GM12801 (cell line): ENCODE measurements around the gene H2AZ2.

Experiments
- TF ChIP-seq, protein P1 (sequence below): IDR thresholded peaks from one replicate; pipeline ENCODE4 v1.5.1; 2011; ENCODE audit warnings: control low read depth; ENCODE audit not compliant: insufficient read length; ENCODE audit errors: extremely low read depth

The H2AZ2 gene

DNA sequence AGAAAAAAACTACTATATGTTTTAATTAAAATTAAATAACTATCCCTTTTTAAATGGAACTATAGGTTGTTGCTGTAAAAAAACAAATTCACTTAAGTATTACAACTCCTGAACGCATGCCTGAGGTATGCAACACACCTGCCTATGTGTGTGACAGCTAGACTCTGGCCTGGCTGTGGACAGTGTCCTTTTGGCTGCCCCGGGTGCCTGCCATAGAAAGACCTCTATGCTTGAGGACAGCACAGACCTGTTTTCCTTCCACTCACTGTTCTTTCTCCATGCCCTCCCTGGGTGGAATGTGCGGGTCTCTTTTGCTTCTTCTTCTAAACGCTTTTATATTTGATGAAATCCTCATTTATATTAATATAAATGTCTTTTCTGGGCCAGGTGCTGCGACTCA lies 57.9 kb downstream of the H2AZ2 start:
- TF ChIP-seq, protein P1, sequence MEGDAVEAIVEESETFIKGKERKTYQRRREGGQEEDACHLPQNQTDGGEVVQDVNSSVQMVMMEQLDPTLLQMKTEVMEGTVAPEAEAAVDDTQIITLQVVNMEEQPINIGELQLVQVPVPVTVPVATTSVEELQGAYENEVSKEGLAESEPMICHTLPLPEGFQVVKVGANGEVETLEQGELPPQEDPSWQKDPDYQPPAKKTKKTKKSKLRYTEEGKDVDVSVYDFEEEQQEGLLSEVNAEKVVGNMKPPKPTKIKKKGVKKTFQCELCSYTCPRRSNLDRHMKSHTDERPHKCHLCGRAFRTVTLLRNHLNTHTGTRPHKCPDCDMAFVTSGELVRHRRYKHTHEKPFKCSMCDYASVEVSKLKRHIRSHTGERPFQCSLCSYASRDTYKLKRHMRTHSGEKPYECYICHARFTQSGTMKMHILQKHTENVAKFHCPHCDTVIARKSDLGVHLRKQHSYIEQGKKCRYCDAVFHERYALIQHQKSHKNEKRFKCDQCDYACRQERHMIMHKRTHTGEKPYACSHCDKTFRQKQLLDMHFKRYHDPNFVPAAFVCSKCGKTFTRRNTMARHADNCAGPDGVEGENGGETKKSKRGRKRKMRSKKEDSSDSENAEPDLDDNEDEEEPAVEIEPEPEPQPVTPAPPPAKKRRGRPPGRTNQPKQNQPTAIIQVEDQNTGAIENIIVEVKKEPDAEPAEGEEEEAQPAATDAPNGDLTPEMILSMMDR, result no peak

DNA sequence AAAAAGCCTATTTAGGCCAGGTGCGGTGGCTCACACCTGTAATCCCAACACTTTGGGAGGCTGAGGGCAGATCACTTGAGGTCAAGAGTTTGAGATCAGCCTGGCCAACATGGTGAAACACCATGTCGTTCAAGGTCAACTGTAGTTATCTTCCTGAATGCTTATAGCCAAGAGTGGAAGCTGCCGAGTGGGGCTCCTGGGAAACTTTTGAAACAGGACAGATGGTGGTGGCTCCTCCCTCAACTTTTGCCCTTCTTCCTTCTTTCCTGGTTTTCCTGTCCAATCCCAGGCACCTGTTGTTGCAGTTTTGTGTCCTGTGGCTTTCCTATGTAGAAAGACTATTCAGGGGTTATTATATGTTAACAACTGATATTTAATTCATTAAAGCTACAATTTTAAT lies 60.1 kb downstream of the H2AZ2 start:
- TF ChIP-seq, protein P1, result no peak

DNA sequence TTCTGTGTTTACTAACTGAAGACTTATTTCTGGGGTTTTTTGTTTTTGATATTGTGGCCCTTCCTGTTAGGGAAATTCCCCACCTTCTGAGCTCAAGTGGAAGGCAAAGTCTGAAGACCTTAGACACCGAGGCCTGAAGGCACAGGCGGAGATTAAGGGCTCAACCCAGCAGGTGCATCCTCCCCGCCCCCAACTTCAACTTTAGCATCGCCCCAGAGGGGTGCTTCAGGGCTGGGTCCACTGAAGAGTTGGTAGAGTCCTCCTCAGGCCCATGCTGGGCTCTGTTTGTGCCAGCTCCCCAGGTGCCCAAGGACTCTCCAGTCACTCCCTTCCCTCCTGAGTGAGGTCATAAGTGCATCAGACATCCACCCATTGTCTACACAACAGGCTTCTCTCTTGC lies 60.8 kb downstream of the H2AZ2 start:
- TF ChIP-seq, protein P1, result no peak

DNA sequence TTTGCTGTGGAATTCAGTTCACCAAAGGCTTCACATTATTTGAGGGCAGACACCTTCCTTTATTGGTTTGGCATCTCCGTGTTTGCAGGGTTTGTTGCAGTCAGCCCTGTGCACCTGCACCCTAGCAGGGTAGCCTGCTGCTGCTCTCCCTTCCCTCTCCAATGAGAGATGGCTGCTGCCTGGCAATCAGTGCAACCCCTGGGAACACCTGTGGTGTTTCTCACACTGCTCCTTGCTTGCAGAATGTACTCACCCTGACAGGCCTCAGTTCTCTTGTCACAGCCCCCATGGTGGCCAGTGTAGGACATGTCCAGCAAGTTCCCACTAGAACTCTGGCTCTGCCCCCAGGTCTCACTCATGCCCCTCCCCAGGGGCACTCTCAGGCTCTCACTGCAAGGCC lies 63.5 kb downstream of the H2AZ2 start:
- TF ChIP-seq, protein P1, result no peak

DNA sequence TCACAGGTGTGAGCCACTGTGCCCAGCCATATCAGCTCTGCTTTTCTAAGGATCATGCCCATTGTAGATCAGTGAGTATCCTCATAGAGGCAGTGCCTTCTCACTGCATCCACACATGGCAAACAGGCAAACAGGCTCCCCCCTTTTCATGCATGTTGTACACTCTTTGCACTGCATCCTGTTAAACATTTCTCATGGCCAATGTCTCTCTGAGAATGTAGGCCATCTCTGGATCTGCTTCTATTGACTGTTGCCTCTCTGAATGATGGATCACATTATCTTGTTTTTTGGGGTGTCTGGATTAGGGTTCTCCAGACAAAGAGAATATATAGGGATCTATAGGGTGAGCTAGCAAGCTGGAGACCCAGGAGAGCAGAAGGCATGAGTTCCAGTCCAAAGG lies 64.5 kb downstream of the H2AZ2 start:
- TF ChIP-seq, protein P1, result no peak

DNA sequence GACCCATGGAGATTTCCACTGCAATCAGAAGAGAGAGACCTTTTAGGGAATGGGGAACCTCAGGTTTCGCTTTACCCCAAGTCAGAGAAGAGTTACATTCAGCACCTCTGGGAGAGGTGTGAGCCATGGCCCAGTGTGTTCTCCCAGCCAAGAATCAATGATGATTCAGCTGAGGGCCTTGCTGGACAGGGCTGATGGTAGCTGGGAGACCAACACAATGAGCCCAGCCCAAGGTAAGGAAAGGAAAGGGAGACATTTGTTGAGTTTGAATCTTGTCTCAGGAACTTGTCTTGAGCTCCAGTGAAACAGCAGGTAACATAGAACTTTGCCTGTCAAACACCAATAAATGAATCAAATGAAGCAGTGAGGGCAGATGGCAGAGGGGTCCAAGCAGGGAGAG lies 65.4 kb downstream of the H2AZ2 start:
- TF ChIP-seq, protein P1, result no peak
